ENCODE results near the gene MVB12A.
A peak's percentile ranks its signal among the peaks of the same experiment; 100 is the strongest.

The MVB12A gene

GRCh38 chr19:17424743-17425365, 5.0 kb downstream of the MVB12A start:
- no peaks in the 10 kb centered on the region for H3K4me1 ChIP-seq (ENCODE audit: insufficient read depth, low read length)
- H3K27ac ChIP-seq (ENCODE audit: low read depth, low read length), result no peak overlapping the region

GRCh38 chr19:17429641-17430113, 9.8 kb downstream of the MVB12A start:
- Histone ChIP-seq H3K27ac (ENCODE audit: low read depth, low read length) (no peak overlapping the region), H3K4me3 (ENCODE audit: low read depth in 1 of 2, low read length in 2 of 2) (no peak overlapping the region), H3K9ac (ENCODE audit: low read length) (no peak overlapping the region), H3K36me3 (ENCODE audit: insufficient read depth, low read length) (no peaks in the 10 kb centered on the region), H3K27me3 (ENCODE audit: control insufficient read depth in 1 of 2, insufficient read depth in 2 of 2, low read length in 2 of 2) (no peaks in the 10 kb centered on the region), H3K9me3 (ENCODE audit: low read length) (no peaks in the 10 kb centered on the region), H3K4me1 (ENCODE audit: insufficient read depth, low read length) (no peaks in the 10 kb centered on the region)

More at GRCh38 chr19:17424743-17425365, 5.0 kb downstream of the MVB12A start:
- no peaks in the 10 kb centered on the region for H3K27me3 ChIP-seq (ENCODE audit: control insufficient read depth in 1 of 2, insufficient read depth in 2 of 2, low read length in 2 of 2)
- no peaks in the 10 kb centered on the region for H3K36me3 ChIP-seq (ENCODE audit: insufficient read depth, low read length)
- no peak overlapping the region for H3K9ac ChIP-seq (ENCODE audit: low read length)
- no peak overlapping the region for H3K4me3 ChIP-seq (ENCODE audit: low read depth in 1 of 2, low read length in 2 of 2)
- H3K9me3 ChIP-seq (ENCODE audit: low read length), result no peaks in the 10 kb centered on the region

GRCh38 chr19:17431417-17431816, 11.6 kb downstream of the MVB12A start:
- H3K9me3 ChIP-seq (ENCODE audit: low read length), result no peaks in the 10 kb centered on the region
- H3K27me3 ChIP-seq (ENCODE audit: control insufficient read depth in 1 of 2, insufficient read depth in 2 of 2, low read length in 2 of 2), result no peaks in the 10 kb centered on the region
- no peaks in the 10 kb centered on the region for H3K4me1 ChIP-seq (ENCODE audit: insufficient read depth, low read length)
- no peak overlapping the region for H3K9ac ChIP-seq (ENCODE audit: low read length)
- H3K4me3 ChIP-seq (ENCODE audit: low read depth in 1 of 2, low read length in 2 of 2), result no peak overlapping the region
- no peak overlapping the region for H3K27ac ChIP-seq (ENCODE audit: low read depth, low read length)
- no peaks in the 10 kb centered on the region for H3K36me3 ChIP-seq (ENCODE audit: insufficient read depth, low read length)

GRCh38 chr19:17435218-17435617, 15.4 kb downstream of the MVB12A start:
- H3K9ac ChIP-seq (ENCODE audit: low read length), result no peak overlapping the region
- no peak overlapping the region for H3K27ac ChIP-seq (ENCODE audit: low read depth, low read length)
- no peak overlapping the region for H3K4me3 ChIP-seq (ENCODE audit: low read depth in 1 of 2, low read length in 2 of 2)
- no peaks in the 10 kb centered on the region for H3K27me3 ChIP-seq (ENCODE audit: control insufficient read depth in 1 of 2, insufficient read depth in 2 of 2, low read length in 2 of 2)
- no peaks in the 10 kb centered on the region for H3K4me1 ChIP-seq (ENCODE audit: insufficient read depth, low read length)
- H3K36me3 ChIP-seq (ENCODE audit: insufficient read depth, low read length), result no peaks in the 10 kb centered on the region
- H3K9me3 ChIP-seq (ENCODE audit: low read length), result no peaks in the 10 kb centered on the region

GRCh38 chr19:17436094-17436873, 16.4 kb downstream of the MVB12A start:
- Histone ChIP-seq H3K4me1 (ENCODE audit: insufficient read depth, low read length) (no peaks in the 10 kb centered on the region), H3K4me3 (ENCODE audit: low read depth in 1 of 2, low read length in 2 of 2) (no peak overlapping the region), H3K27ac (ENCODE audit: low read depth, low read length) (no peak overlapping the region), H3K9me3 (ENCODE audit: low read length) (no peaks in the 10 kb centered on the region), H3K9ac (ENCODE audit: low read length) (no peak overlapping the region), H3K27me3 (ENCODE audit: control insufficient read depth in 1 of 2, insufficient read depth in 2 of 2, low read length in 2 of 2) (no peaks in the 10 kb centered on the region), H3K36me3 (ENCODE audit: insufficient read depth, low read length) (no peaks in the 10 kb centered on the region)

- H3K9me3 ChIP-seq (ENCODE audit: low read length), result no peaks in the 10 kb centered on the region
- no peak overlapping the region for H3K4me3 ChIP-seq (ENCODE audit: low read depth in 1 of 2, low read length in 2 of 2)
- H3K27me3 ChIP-seq (ENCODE audit: control insufficient read depth in 1 of 2, insufficient read depth in 2 of 2, low read length in 2 of 2), result no peaks in the 10 kb centered on the region
- no peak overlapping the region for H3K9ac ChIP-seq (ENCODE audit: low read length)
- H3K36me3 ChIP-seq (ENCODE audit: insufficient read depth, low read length), result no peaks in the 10 kb centered on the region
- H3K27ac ChIP-seq (ENCODE audit: low read depth, low read length), result no peak overlapping the region
- H3K4me1 ChIP-seq (ENCODE audit: insufficient read depth, low read length), result no peaks in the 10 kb centered on the region
These were observed 17.0 kb downstream of the MVB12A start for GRCh38 chr19:17436874-17437267.

- Histone ChIP-seq H3K9me3 (ENCODE audit: low read length) (no peaks in the 10 kb centered on the region), H3K27ac (ENCODE audit: low read depth, low read length) (no peak overlapping the region), H3K27me3 (ENCODE audit: control insufficient read depth in 1 of 2, insufficient read depth in 2 of 2, low read length in 2 of 2) (no peaks in the 10 kb centered on the region), H3K9ac (ENCODE audit: low read length) (no peak overlapping the region), H3K4me1 (ENCODE audit: insufficient read depth, low read length) (no peaks in the 10 kb centered on the region), H3K4me3 (ENCODE audit: low read depth in 1 of 2, low read length in 2 of 2) (no peak overlapping the region), H3K36me3 (ENCODE audit: insufficient read depth, low read length) (no peaks in the 10 kb centered on the region)
These were observed 21.6 kb downstream of the MVB12A start for GRCh38 chr19:17441241-17442021.

- no peaks in the 10 kb centered on the region for H3K36me3 ChIP-seq (ENCODE audit: insufficient read depth, low read length)
These were observed 25.8 kb downstream of the MVB12A start for GRCh38 chr19:17445526-17446165.

GRCh38 chr19:17447704-17448130, 27.9 kb downstream of the MVB12A start:
- H3K9me3 ChIP-seq (ENCODE audit: low read length), result no peaks in the 10 kb centered on the region
- no peaks in the 10 kb centered on the region for H3K36me3 ChIP-seq (ENCODE audit: insufficient read depth, low read length)
- H3K9ac ChIP-seq (ENCODE audit: low read length), result no peak overlapping the region
- no peak overlapping the region for H3K27ac ChIP-seq (ENCODE audit: low read depth, low read length)
- H3K4me3 ChIP-seq (ENCODE audit: low read depth in 1 of 2, low read length in 2 of 2), result no peak overlapping the region
- H3K27me3 ChIP-seq (ENCODE audit: control insufficient read depth in 1 of 2, insufficient read depth in 2 of 2, low read length in 2 of 2), result no peaks in the 10 kb centered on the region
- H3K4me1 ChIP-seq (ENCODE audit: insufficient read depth, low read length), result no peaks in the 10 kb centered on the region

More at GRCh38 chr19:17445526-17446165, 25.8 kb downstream of the MVB12A start:
- Histone ChIP-seq H3K27ac (ENCODE audit: low read depth, low read length) (no peak overlapping the region), H3K4me3 (ENCODE audit: low read depth in 1 of 2, low read length in 2 of 2) (no peak overlapping the region), H3K4me1 (ENCODE audit: insufficient read depth, low read length) (no peaks in the 10 kb centered on the region), H3K27me3 (ENCODE audit: control insufficient read depth in 1 of 2, insufficient read depth in 2 of 2, low read length in 2 of 2) (no peaks in the 10 kb centered on the region), H3K9me3 (ENCODE audit: low read length) (no peaks in the 10 kb centered on the region), H3K9ac (ENCODE audit: low read length) (no peak overlapping the region)

GRCh38 chr19:17448131-17448967, 28.5 kb downstream of the MVB12A start, which contains the start of gene TMEM221:
Gene TMEM221, minus strand, starts transcription at chr19:17448668. Its CDS starts 206 bp downstream, at chr19:17448462.
- Histone ChIP-seq H3K9ac (ENCODE audit: low read length) (no peak within 1 kb of the TSS), H3K9me3 (ENCODE audit: low read length) (no peaks in the 10 kb centered on the region), H3K27ac (ENCODE audit: low read depth, low read length) (no peak within 1 kb of the TSS), H3K4me1 (ENCODE audit: insufficient read depth, low read length) (no peaks in the 10 kb centered on the region), H3K27me3 (ENCODE audit: control insufficient read depth in 1 of 2, insufficient read depth in 2 of 2, low read length in 2 of 2) (no peaks in the 10 kb centered on the region), H3K4me3 (ENCODE audit: low read depth in 1 of 2, low read length in 2 of 2) (peak within 1 kb of the TSS in 1 of 2 donors; percentile 61), H3K36me3 (ENCODE audit: insufficient read depth, low read length) (no peaks in the 10 kb centered on the region)
